Thyroid gland (tissue), 4 donors: ENCODE results near the gene KPNA1.

Experiments
- CTCF ChIP-seq, 6 experiments: fragments of 200-600 bp in 3 of 6; fragments of 450-650 bp in 3 of 6; sonication (generic) in 3 of 6; IDR thresholded peaks; one replicate each; pipeline ENCODE4 v1.5.1; 2016 to 2019; ENCODE audit warnings: antibody characterized with exemption in 6 of 6, mild to moderate bottlenecking in 2 of 6, inconsistent platforms in 1 of 6, moderate library complexity in 1 of 6
- POLR2A ChIP-seq, 2 donors: fragments of 450-650 bp; IDR thresholded peaks; one replicate each; pipeline ENCODE4 v1.6.1; 2017; ENCODE audit warnings: antibody characterized with exemption in 2 of 2, mild to moderate bottlenecking in 2 of 2, moderate library complexity in 1 of 2

- TF ChIP-seq CTCF (IDR thresholded peaks at IDR 0.05) (no peak), POLR2A (IDR thresholded peaks at IDR 0.05) (no peak)
Measured at GRCh38 chr3:122395582-122395981, 119.2 kb downstream of the KPNA1 start.
